Trophoblast cell (in vitro differentiated cells and primary cell): Measurements from ENCODE around the gene GSAP.

Experiments
- DNase-seq, 2 donors: peaks; one replicate each; pipeline ENCODE4 v3.0.0-alpha.2; 2016
- H2AFZ ChIP-seq: 2 replicates; pipeline ENCODE4 v1.6.1; 2013; ENCODE audit warnings: low read length, moderate library complexity, mild to moderate bottlenecking; ENCODE audit not compliant: insufficient read depth, poor library complexity
- H2AK5ac ChIP-seq: 2 replicates; pipeline ENCODE4 v1.6.1; 2013; ENCODE audit warnings: mild to moderate bottlenecking, low read length
- H2BK120ac ChIP-seq: 2 replicates; pipeline ENCODE4 v1.6.1; 2013; ENCODE audit warnings: low read length, mild to moderate bottlenecking, moderate library complexity; ENCODE audit not compliant: insufficient read depth, poor library complexity
- H2BK12ac ChIP-seq: 2 replicates; pipeline ENCODE4 v1.6.1; 2013; ENCODE audit warnings: mild to moderate bottlenecking, low read length, moderate library complexity
- H2BK5ac ChIP-seq: 2 replicates; pipeline ENCODE4 v1.6.1; 2013; ENCODE audit warnings: low read length, low read depth, moderate library complexity, mild to moderate bottlenecking; ENCODE audit not compliant: poor library complexity
- H3K14ac ChIP-seq: 2 replicates; pipeline ENCODE4 v1.6.1; 2013; ENCODE audit warnings: mild to moderate bottlenecking, low read length
- H3K18ac ChIP-seq: 2 replicates; pipeline ENCODE4 v1.6.1; 2013; ENCODE audit warnings: mild to moderate bottlenecking, low read length
- H3K23ac ChIP-seq: 2 replicates; pipeline ENCODE4 v1.6.1; 2013; ENCODE audit warnings: low read length
- H3K27ac ChIP-seq: 2 replicates; pipeline ENCODE4 v1.5.1; 2013; ENCODE audit warnings: low read depth, mild to moderate bottlenecking, inconsistent platforms, low read length, moderate library complexity
- H3K27me3 ChIP-seq: 2 replicates; pipeline ENCODE4 v1.6.1; 2013; ENCODE audit warnings: inconsistent platforms, mild to moderate bottlenecking, low read length, moderate library complexity; ENCODE audit not compliant: insufficient read depth
- H3K36me3 ChIP-seq, 2 experiments: 1 replicate in 1 of 2; 2 replicates in 1 of 2; pipeline ENCODE4 v1.6.1; 2013; ENCODE audit warnings: low read length in 2 of 2, mild to moderate bottlenecking in 2 of 2, moderate library complexity in 1 of 2; ENCODE audit not compliant: insufficient read depth in 2 of 2, control insufficient read depth in 1 of 2
- H3K4ac ChIP-seq: 2 replicates; pipeline ENCODE4 v1.6.1; 2013; ENCODE audit warnings: low read depth, mild to moderate bottlenecking, low read length, moderate library complexity
- H3K4me1 ChIP-seq, 2 experiments: 1 replicate in 1 of 2; 2 replicates in 1 of 2; pipeline ENCODE4 v1.6.1; 2013; ENCODE audit warnings: low read length in 2 of 2, mild to moderate bottlenecking in 2 of 2, moderate library complexity in 1 of 2; ENCODE audit not compliant: insufficient read depth in 2 of 2, control insufficient read depth in 1 of 2
- H3K4me2 ChIP-seq: 2 replicates; pipeline ENCODE4 v1.6.1; 2013; ENCODE audit warnings: inconsistent platforms, mild to moderate bottlenecking, low read length, moderate library complexity
- H3K4me3 ChIP-seq: 2 replicates; pipeline ENCODE4 v1.5.1; 2013; ENCODE audit warnings: mild to moderate bottlenecking, low read depth, low read length, inconsistent platforms
- H3K79me1 ChIP-seq: one replicate; pipeline ENCODE4 v1.6.1; 2013; ENCODE audit warnings: low read length
- H3K79me2 ChIP-seq: 2 replicates; pipeline ENCODE4 v1.6.1; 2013; ENCODE audit warnings: low read length, mild to moderate bottlenecking; ENCODE audit not compliant: control insufficient read depth, insufficient read depth, poor library complexity
- H3K9ac ChIP-seq: 2 replicates; pipeline ENCODE4 v1.6.1; 2013; ENCODE audit warnings: mild to moderate bottlenecking, low read length
- H3K9me3 ChIP-seq: 2 replicates; pipeline ENCODE4 v1.6.1; 2013; ENCODE audit warnings: low read depth, mild to moderate bottlenecking, control low read depth, inconsistent platforms, low read length; ENCODE audit not compliant: insufficient read depth
- H4K12ac ChIP-seq: 2 replicates; pipeline ENCODE4 v1.6.1; 2013; ENCODE audit warnings: low read depth, mild to moderate bottlenecking, low read length, moderate library complexity
- H4K8ac ChIP-seq: 2 replicates; pipeline ENCODE4 v1.6.1; 2013; ENCODE audit warnings: low read depth, mild to moderate bottlenecking, low read length, moderate library complexity
- H4K91ac ChIP-seq: one replicate; pipeline ENCODE4 v1.6.1; 2013; ENCODE audit warnings: low read depth, mild to moderate bottlenecking, low read length, moderate library complexity
- WGBS: extraction: QIAGEN DNeasy Blood & Tissue Kit; methylation state at CpG from one replicate; pipeline ENCODE4 v1.1.7; 2013; ENCODE audit warnings: missing lambda C conversion rate; ENCODE audit not compliant: insufficient read length, insufficient coverage; ENCODE audit errors: extremely low coverage; 5-methylcytosine and 5-hydroxymethylcytosine counted together

The GSAP gene

DNA sequence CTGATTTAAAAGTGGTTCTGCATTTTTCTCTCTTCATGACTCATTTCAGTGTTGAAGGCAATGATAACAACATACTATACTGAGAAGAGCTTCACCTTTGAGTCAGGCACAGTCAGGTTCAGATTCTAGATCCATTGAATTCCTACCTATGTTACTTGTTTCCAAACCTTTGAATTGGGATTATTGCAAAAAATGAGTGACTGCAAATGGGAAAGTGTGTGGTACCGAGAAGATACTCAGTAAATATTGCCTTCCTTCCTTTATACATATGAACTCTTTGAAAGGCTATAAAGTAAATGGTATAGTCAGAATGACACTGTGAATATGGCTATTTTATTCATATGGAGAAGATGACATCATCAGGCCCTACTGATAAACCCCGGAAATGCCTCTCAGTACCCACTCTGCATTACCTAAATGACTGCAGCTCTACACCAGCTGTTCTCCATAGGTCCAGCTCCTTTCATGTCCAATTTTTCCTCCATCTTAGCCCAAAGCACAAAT, 149.8 kb downstream of the GSAP start:
- H3K23ac ChIP-seq: no peak overlapping the region
- no peak overlapping the region for H3K9ac ChIP-seq
- H2AK5ac ChIP-seq: no peak overlapping the region
- H3K36me3 ChIP-seq: no peaks in the 10 kb centered on the region
- no peak overlapping the region for H3K14ac ChIP-seq
- H3K27me3 ChIP-seq: no peaks in the 10 kb centered on the region
- no CpG with 5 or more reads among the region's 2 CpGs for WGBS
- DNase-seq: peak in 1 of 2 donors; percentile 33
- no peaks in the 10 kb centered on the region for H3K4me1 ChIP-seq
- no peak overlapping the region for H4K91ac ChIP-seq
- no peak overlapping the region for H4K12ac ChIP-seq
- no peak overlapping the region for H2BK12ac ChIP-seq
- H3K4me2 ChIP-seq: no peak overlapping the region
- no peak overlapping the region for H2AFZ ChIP-seq
- H3K9me3 ChIP-seq: no peaks in the 10 kb centered on the region
- no peaks in the 10 kb centered on the region for H3K79me2 ChIP-seq
- no peak overlapping the region for H2BK5ac ChIP-seq
- H3K18ac ChIP-seq: no peak overlapping the region
- no peak overlapping the region for H2BK120ac ChIP-seq
- no peak overlapping the region for H4K8ac ChIP-seq
- no peak overlapping the region for H3K4me3 ChIP-seq
- H3K79me1 ChIP-seq: no peaks in the 10 kb centered on the region
- no peak overlapping the region for H3K4ac ChIP-seq
- no peak overlapping the region for H3K27ac ChIP-seq

- no peaks in the 10 kb centered on the region for H3K4me1 ChIP-seq
These were observed 150.5 kb downstream of the GSAP start for GRCh38 chr7:77265666-77266065.

DNA sequence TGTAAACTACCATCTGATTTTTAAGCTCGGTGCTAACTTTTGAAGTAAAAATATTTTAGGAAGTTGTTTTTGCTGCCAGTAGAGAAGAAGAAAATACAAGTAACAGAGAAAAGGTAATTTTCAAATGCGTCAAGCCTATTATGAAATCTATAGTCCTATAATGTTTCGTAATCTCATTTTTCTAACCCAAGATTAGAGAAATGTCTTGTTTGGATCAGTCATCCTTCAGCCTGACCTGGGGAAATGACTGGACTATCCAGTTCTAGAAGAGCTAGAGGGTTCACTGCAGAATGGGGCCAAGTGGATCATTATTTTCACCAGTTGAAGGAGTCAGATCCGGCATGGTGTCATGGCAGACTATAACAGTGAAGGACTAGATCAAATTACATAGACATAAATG, 153.8 kb downstream of the GSAP start:
- H3K79me1 ChIP-seq: no peaks in the 10 kb centered on the region
- H3K36me3 ChIP-seq: no peaks in the 10 kb centered on the region
- no peaks in the 10 kb centered on the region for H3K79me2 ChIP-seq
- H3K4me1 ChIP-seq: no peaks in the 10 kb centered on the region
- H3K4me3 ChIP-seq: no peak overlapping the region
- DNase-seq: peak in 1 of 2 donors; percentile 60
- H2AFZ ChIP-seq: no peak overlapping the region
- H2BK12ac ChIP-seq: no peak overlapping the region
- no peaks in the 10 kb centered on the region for H3K27me3 ChIP-seq
- no peak overlapping the region for H3K9ac ChIP-seq
- no peak overlapping the region for H4K12ac ChIP-seq
- H4K8ac ChIP-seq: no peak overlapping the region
- no peak overlapping the region for H4K91ac ChIP-seq
- H3K18ac ChIP-seq: no peak overlapping the region
- no peak overlapping the region for H3K4ac ChIP-seq
- no peaks in the 10 kb centered on the region for H3K9me3 ChIP-seq
- no peak overlapping the region for H2AK5ac ChIP-seq
- no peak overlapping the region for H3K14ac ChIP-seq
- H2BK5ac ChIP-seq: no peak overlapping the region
- H3K4me2 ChIP-seq: no peak overlapping the region
- no CpG with 5 or more reads among the region's 4 CpGs for WGBS
- H3K27ac ChIP-seq: no peak overlapping the region
- no peak overlapping the region for H2BK120ac ChIP-seq
- no peak overlapping the region for H3K23ac ChIP-seq

More at GRCh38 chr7:77265666-77266065, 150.5 kb downstream of the GSAP start:
- Histone ChIP-seq H3K14ac (no peak overlapping the region), H4K91ac (no peak overlapping the region), H3K4ac (no peak overlapping the region), H4K8ac (no peak overlapping the region), H3K23ac (no peak overlapping the region), H3K79me2 (no peaks in the 10 kb centered on the region), H3K79me1 (no peaks in the 10 kb centered on the region), H3K9ac (no peak overlapping the region), H3K27ac (no peak overlapping the region), H2BK120ac (no peak overlapping the region), H4K12ac (no peak overlapping the region), H2AK5ac (no peak overlapping the region), H3K9me3 (no peaks in the 10 kb centered on the region), H2AFZ (no peak overlapping the region), H3K4me2 (no peak overlapping the region), H2BK5ac (no peak overlapping the region), H3K27me3 (no peaks in the 10 kb centered on the region), H3K36me3 (no peaks in the 10 kb centered on the region), H3K4me3 (no peak overlapping the region), H3K18ac (no peak overlapping the region), H2BK12ac (no peak overlapping the region)
- no peak for DNase-seq
- WGBS: no CpG with 5 or more reads among the region's 4 CpGs
